Karpas-422 (cell line): ENCODE data around the gene APOL4. TPM values are rescaled to one million over a fixed set of nuclear protein-coding genes. Genes with fewer than 3 reads are reported as not detected.
A peak's percentile ranks its signal among the peaks of the same experiment; 100 is the strongest.

Experiments used
- DNase-seq: peaks from one replicate; pipeline ENCODE4 v3.0.0-alpha.2; 2015
- H2AFZ ChIP-seq: fragments of 200-600 bp; sonication (generic); 2 replicates; pipeline ENCODE4 v1.6.1; 2014; ENCODE audit warnings: antibody characterized with exemption, low read length, mixed read lengths
- H3K27ac ChIP-seq: fragments of 200-600 bp; sonication (generic); 2 replicates; pipeline ENCODE4 v1.5.1; 2014; ENCODE audit warnings: mild to moderate bottlenecking, low read length, moderate library complexity
- H3K27me3 ChIP-seq: fragments of 200-600 bp; sonication (generic); 2 replicates; pipeline ENCODE4 v1.6.1; 2014; ENCODE audit warnings: low read length, mixed read lengths
- H3K36me3 ChIP-seq: fragments of 200-600 bp; sonication (generic); 2 replicates; pipeline ENCODE4 v1.6.1; 2014; ENCODE audit warnings: low read length, mixed read lengths; ENCODE audit not compliant: insufficient read depth
- H3K4me1 ChIP-seq: fragments of 200-600 bp; sonication (generic); 2 replicates; pipeline ENCODE4 v1.6.1; 2014; ENCODE audit warnings: mild to moderate bottlenecking, low read length, mixed read lengths
- H3K4me2 ChIP-seq: fragments of 200-600 bp; sonication (generic); 2 replicates; pipeline ENCODE4 v1.6.1; 2014; ENCODE audit warnings: low read length, low read depth, mild to moderate bottlenecking; ENCODE audit not compliant: poor library complexity, severe bottlenecking
- H3K4me3 ChIP-seq: fragments of 200-600 bp; sonication (generic); 2 replicates; pipeline ENCODE4 v1.5.1; 2014; ENCODE audit warnings: mild to moderate bottlenecking, antibody characterized with exemption, low read length, mixed read lengths
- H3K79me2 ChIP-seq: fragments of 200-600 bp; sonication (generic); 2 replicates; pipeline ENCODE4 v1.6.1; 2014; ENCODE audit warnings: mild to moderate bottlenecking, low read length, mixed read lengths
- H3K9ac ChIP-seq: fragments of 200-600 bp; sonication (generic); 2 replicates; pipeline ENCODE4 v1.6.0; 2014; ENCODE audit warnings: low read length
- H3K9me2 ChIP-seq: fragments of 200-600 bp; sonication (generic), shearing (Covaris generic); replicated peaks from 2 replicates; pipeline ENCODE4 v1.6.0; 2014; ENCODE audit warnings: mild to moderate bottlenecking, low read length, moderate library complexity; ENCODE audit not compliant: insufficient read depth
- H3K9me3 ChIP-seq: fragments of 300-700, 200-600 bp; sonication (generic); 2 replicates; pipeline ENCODE4 v1.6.1; 2014; ENCODE audit warnings: low read length, mixed read lengths
- H4K20me1 ChIP-seq: fragments of 200-600 bp; sonication (generic); 2 replicates; pipeline ENCODE4 v1.6.1; 2014; ENCODE audit warnings: mild to moderate bottlenecking, antibody characterized with exemption, low read length, low read depth; ENCODE audit not compliant: insufficient read depth
- total RNA-seq: library from RNA; depleted of rRNA; stranded (reverse); fragments of >200 nt; shearing (Covaris generic); gene quantifications from 2 replicates; pipeline ENCODE4 v1.2.3, GENCODE V29; 2014; ENCODE audit warnings: low replicate concordance

The APOL4 gene
- total RNA-seq, 1 experiment from 2014 or later, result not detected

GRCh38 chr22:36182857-36183256 lies 18.8 kb downstream of the APOL4 start:
- no peaks in the 10 kb centered on the region for H3K9me3 ChIP-seq
- H3K9me2 ChIP-seq, result no peaks in the 10 kb centered on the region
- H3K4me2 ChIP-seq, result no peak overlapping the region
- no peaks in the 10 kb centered on the region for H3K36me3 ChIP-seq
- no peak overlapping the region for H3K27ac ChIP-seq
- H2AFZ ChIP-seq, result no peak overlapping the region
- no peaks in the 10 kb centered on the region for H3K79me2 ChIP-seq
- H3K4me3 ChIP-seq, result no peak overlapping the region
- H4K20me1 ChIP-seq, result no peaks in the 10 kb centered on the region
- DNase-seq, result no peak
- H3K9ac ChIP-seq, result no peak overlapping the region
- H3K4me1 ChIP-seq, result no peaks in the 10 kb centered on the region; the same call in 1 of the 2 replicates
- H3K27me3 ChIP-seq, result no peaks in the 10 kb centered on the region

DNA sequence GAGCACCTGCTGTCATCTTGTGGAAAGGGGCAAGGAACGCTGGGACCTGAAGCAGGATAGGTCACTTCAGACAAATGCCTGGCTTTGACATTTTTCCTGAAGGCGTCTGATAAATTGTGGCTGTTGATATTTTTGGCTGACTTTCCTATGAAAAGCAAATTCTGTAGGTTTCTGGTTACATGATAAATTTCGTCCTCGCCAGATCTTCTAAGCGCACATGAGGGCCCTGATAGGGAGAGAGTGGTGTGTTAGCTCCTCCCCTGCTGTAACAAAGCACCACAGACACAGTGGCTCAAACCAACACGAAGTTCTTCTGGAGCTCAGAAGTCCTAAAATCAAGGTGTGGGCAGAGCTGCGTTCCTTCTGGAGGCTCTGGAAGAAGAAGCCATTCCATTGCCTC lies 19.6 kb downstream of the APOL4 start:
- Histone ChIP-seq H3K9me3 (no peaks in the 10 kb centered on the region), H3K27me3 (no peaks in the 10 kb centered on the region), H4K20me1 (no peaks in the 10 kb centered on the region), H3K4me1 (no peaks in the 10 kb centered on the region; the same call in 1 of the 2 replicates), H3K9ac (no peak overlapping the region), H3K27ac (no peak overlapping the region), H3K9me2 (no peaks in the 10 kb centered on the region), H3K79me2 (no peaks in the 10 kb centered on the region), H2AFZ (no peak overlapping the region), H3K4me3 (no peak overlapping the region), H3K36me3 (no peaks in the 10 kb centered on the region), H3K4me2 (no peak overlapping the region)
- no peak for DNase-seq

DNA sequence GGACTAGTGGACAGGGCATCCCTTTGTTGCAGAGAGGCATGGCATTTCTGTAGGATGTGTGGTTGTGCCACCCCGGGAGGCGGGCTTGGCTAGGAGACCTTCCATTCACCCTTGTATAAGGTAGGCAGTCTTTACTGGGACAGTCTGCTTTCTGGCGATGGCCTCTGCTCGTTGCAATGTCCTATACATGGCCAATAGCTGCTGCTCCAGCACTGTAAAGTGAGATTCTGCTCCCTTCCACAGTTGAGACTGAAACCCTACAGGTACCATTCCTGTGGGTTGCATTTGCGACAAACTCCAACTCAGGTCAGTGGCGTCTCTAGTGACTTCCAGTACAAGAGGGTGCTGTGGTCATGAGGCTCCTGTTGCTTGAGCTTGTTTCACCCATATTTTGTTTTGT lies 20.7 kb downstream of the APOL4 start:
- no peaks in the 10 kb centered on the region for H3K27me3 ChIP-seq
- no peaks in the 10 kb centered on the region for H3K9me2 ChIP-seq
- H3K9ac ChIP-seq, result no peak overlapping the region
- H3K36me3 ChIP-seq, result no peaks in the 10 kb centered on the region
- H4K20me1 ChIP-seq, result no peaks in the 10 kb centered on the region
- H3K27ac ChIP-seq, result no peak overlapping the region
- no peak for DNase-seq
- H3K4me1 ChIP-seq, result peaks cover 2% of the 10 kb centered on the region
- H3K4me3 ChIP-seq, result no peak overlapping the region
- no peaks in the 10 kb centered on the region for H3K79me2 ChIP-seq
- no peaks in the 10 kb centered on the region for H3K9me3 ChIP-seq
- no peak overlapping the region for H3K4me2 ChIP-seq
- H2AFZ ChIP-seq, result no peak overlapping the region

DNA sequence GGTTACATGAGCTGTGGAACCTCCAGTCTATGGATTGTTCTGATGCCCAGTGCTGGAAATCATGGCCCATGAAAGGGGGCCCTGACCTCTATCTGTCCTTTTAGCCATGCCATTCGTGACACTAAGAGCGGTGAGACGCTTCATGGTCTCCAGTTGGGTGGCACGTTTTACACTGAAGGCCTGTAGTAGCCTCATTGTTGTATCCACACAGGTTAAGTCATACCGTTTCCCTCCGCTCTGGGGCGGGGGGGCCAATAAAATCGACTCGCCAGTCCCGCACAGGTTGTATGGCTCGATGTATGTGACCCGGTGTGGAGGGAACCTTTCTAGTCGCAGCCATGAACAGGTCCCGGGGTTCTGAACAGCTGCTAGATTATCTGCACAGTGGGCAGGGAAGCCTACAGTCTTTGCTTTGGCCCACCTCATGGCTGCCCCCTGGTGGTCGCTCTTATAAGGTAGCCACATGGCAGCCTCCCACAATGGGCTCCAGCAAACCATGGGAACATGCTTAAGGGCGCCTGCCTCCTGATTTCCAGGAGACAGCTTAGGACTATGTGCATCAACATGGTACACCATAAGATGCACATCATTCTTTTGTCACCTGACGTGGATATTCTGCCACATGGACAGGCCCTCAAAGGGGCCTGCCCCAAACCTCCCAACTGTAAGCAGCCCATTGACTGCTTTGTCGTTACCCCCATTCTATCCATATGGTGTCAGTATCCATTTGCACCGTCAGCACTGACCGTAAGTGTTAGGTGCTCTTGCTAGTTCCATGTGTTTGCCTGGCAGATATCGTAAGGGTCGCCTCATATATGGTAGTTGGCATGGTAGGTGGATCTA lies 21.4 kb downstream of the APOL4 start:
- H3K27me3 ChIP-seq, result 0 out of 2 replicates have a peak, but pooled peaks cover 3% of the 10 kb centered on the region
- no peak overlapping the region for H3K4me2 ChIP-seq
- H4K20me1 ChIP-seq, result no peaks in the 10 kb centered on the region
- H3K36me3 ChIP-seq, result no peaks in the 10 kb centered on the region
- H3K9ac ChIP-seq, result no peak overlapping the region
- no peak overlapping the region for H2AFZ ChIP-seq
- no peak overlapping the region for H3K27ac ChIP-seq
- H3K79me2 ChIP-seq, result no peaks in the 10 kb centered on the region
- H3K9me3 ChIP-seq, result no peaks in the 10 kb centered on the region
- peak; percentile 85 for DNase-seq
- no peaks in the 10 kb centered on the region for H3K9me2 ChIP-seq
- H3K4me1 ChIP-seq, result peaks cover 7% of the 10 kb centered on the region
- no peak overlapping the region for H3K4me3 ChIP-seq

- H3K27me3 ChIP-seq, result 0 out of 2 replicates have a peak, but pooled peaks cover 3% of the 10 kb centered on the region
- no peaks in the 10 kb centered on the region for H4K20me1 ChIP-seq
- no peak for DNase-seq
- no peaks in the 10 kb centered on the region for H3K36me3 ChIP-seq
- no peaks in the 10 kb centered on the region for H3K9me3 ChIP-seq
- no peak overlapping the region for H3K4me3 ChIP-seq
- no peak overlapping the region for H3K9ac ChIP-seq
- H3K4me2 ChIP-seq, result no peak overlapping the region
- H3K4me1 ChIP-seq, result peaks cover 7% of the 10 kb centered on the region
- no peaks in the 10 kb centered on the region for H3K79me2 ChIP-seq
- no peak overlapping the region for H3K27ac ChIP-seq
- no peak overlapping the region for H2AFZ ChIP-seq
- no peaks in the 10 kb centered on the region for H3K9me2 ChIP-seq
These were observed 24.4 kb downstream of the APOL4 start for GRCh38 chr22:36177160-36177559.

DNA sequence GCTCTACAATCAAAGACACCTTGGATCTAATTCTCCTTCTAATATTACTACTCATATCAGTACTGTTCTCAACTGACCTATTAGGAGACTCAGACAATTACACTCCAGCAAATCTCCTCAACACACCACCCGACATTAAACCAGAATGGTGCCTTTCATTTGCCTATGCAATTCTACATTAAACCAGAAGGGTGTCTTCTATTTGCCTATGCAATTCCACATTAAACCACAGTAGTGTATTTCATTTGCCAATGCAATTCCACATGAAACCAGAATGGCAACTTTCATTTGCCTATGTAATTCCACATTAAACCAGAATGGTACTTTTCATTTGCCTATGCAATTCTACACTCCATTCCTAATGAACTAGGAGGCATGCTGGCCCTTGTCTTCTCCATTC lies 25.7 kb downstream of the APOL4 start:
- Histone ChIP-seq H3K9me3 (no peaks in the 10 kb centered on the region), H3K9me2 (no peaks in the 10 kb centered on the region), H3K9ac (no peak overlapping the region), H3K4me2 (no peak overlapping the region), H3K27me3 (0 out of 2 replicates have a peak, but pooled peaks cover 3% of the 10 kb centered on the region), H3K27ac (no peak overlapping the region), H3K4me3 (no peak overlapping the region), H2AFZ (no peak overlapping the region), H3K36me3 (no peaks in the 10 kb centered on the region), H4K20me1 (no peaks in the 10 kb centered on the region), H3K79me2 (no peaks in the 10 kb centered on the region), H3K4me1 (peaks cover 7% of the 10 kb centered on the region)
- no peak for DNase-seq

- H3K27me3 ChIP-seq, result 0 out of 2 replicates have a peak, but pooled peaks cover 3% of the 10 kb centered on the region
- H3K9me2 ChIP-seq, result no peaks in the 10 kb centered on the region
- H3K9me3 ChIP-seq, result no peaks in the 10 kb centered on the region
- H3K4me1 ChIP-seq, result peaks cover 7% of the 10 kb centered on the region
- no peak overlapping the region for H3K4me3 ChIP-seq
- no peak overlapping the region for H2AFZ ChIP-seq
- no peak for DNase-seq
- H3K36me3 ChIP-seq, result no peaks in the 10 kb centered on the region
- H3K9ac ChIP-seq, result no peak overlapping the region
- H3K4me2 ChIP-seq, result no peak overlapping the region
- no peak overlapping the region for H3K27ac ChIP-seq
- H4K20me1 ChIP-seq, result no peaks in the 10 kb centered on the region
- no peaks in the 10 kb centered on the region for H3K79me2 ChIP-seq
These were observed 29.7 kb downstream of the APOL4 start for GRCh38 chr22:36171941-36172340.

- no peak overlapping the region for H3K9ac ChIP-seq
- H3K4me3 ChIP-seq, result no peak overlapping the region
- H3K9me3 ChIP-seq, result no peaks in the 10 kb centered on the region
- H3K27ac ChIP-seq, result no peak overlapping the region
- H3K9me2 ChIP-seq, result no peaks in the 10 kb centered on the region
- H4K20me1 ChIP-seq, result no peaks in the 10 kb centered on the region
- DNase-seq, result no peak
- H3K79me2 ChIP-seq, result no peaks in the 10 kb centered on the region
- no peak overlapping the region for H2AFZ ChIP-seq
- H3K36me3 ChIP-seq, result no peaks in the 10 kb centered on the region
- no peaks in the 10 kb centered on the region for H3K27me3 ChIP-seq
- H3K4me2 ChIP-seq, result no peak overlapping the region
- peaks cover 6% of the 10 kb centered on the region for H3K4me1 ChIP-seq
These were observed 34.9 kb downstream of the APOL4 start for GRCh38 chr22:36166518-36167220.
